Suprapubic skin (tissue), 4 donors: ENCODE measurements around the gene KCNK3.

Experiments
- CTCF ChIP-seq, 2 donors: fragments of 200-600 bp in 1 of 2; fragments of 450-650 bp in 1 of 2; sonication (generic) in 1 of 2; IDR thresholded peaks; one replicate each; pipeline ENCODE4 v1.5.1; 2016 to 2019; ENCODE audit warnings: antibody characterized with exemption in 2 of 2, mild to moderate bottlenecking in 1 of 2, moderate library complexity in 1 of 2
- POLR2A ChIP-seq, 2 donors: fragments of 450-650 bp; IDR thresholded peaks; one replicate each; pipeline ENCODE4 v1.6.1; 2017; ENCODE audit warnings: antibody characterized with exemption in 2 of 2, mild to moderate bottlenecking in 2 of 2, moderate library complexity in 2 of 2
- POLR2AphosphoS5 ChIP-seq, 3 donors: sonication (generic); formaldehyde crosslinking; IDR thresholded peaks; one replicate each; pipeline ENCODE4 v1.6.1; 2017; ENCODE audit warnings: antibody characterized with exemption in 3 of 3

GRCh38 chr2:26739514-26739913, 47.0 kb downstream of the KCNK3 start:
- TF ChIP-seq POLR2A (IDR thresholded peaks at IDR 0.05), result no peak
- TF ChIP-seq POLR2AphosphoS5 (IDR thresholded peaks at IDR 0.05), result no peak
- no peak for TF ChIP-seq CTCF (IDR thresholded peaks at IDR 0.05)
